IMR-90 (cell line): Measurements from ENCODE around the gene GBX2. TPM values are rescaled to one million over a fixed set of nuclear protein-coding genes. Genes with fewer than 3 reads are reported as not detected.

Source experiments
- ATAC-seq: fragments of 200-7000 bp; cut with Tn5 transposase; 2 replicates; pipeline ENCODE4 v1.9.1; 2020; ENCODE audit warnings: low read depth, mild to moderate bottlenecking, moderate library complexity
- BruUV-seq: library from RNA; stranded (reverse); fragments of 400-500 nt; replicated peaks from 2 replicates; lab custom pipeline; 2021; lab: Mats Ljungman, UMichigan
- CTCF ChIA-PET: fragments of 300-600 bp; formaldehyde crosslinking; extraction: SDS; loops from one replicate; lab custom pipeline; 2021; ENCODE audit warnings: antibody characterized with exemption; lab: Yijun Ruan, JAX
- POLR2A ChIA-PET: fragments of 300-600 bp; sonication (Branson Sonifier 250); formaldehyde crosslinking; loops from one replicate; lab custom pipeline; 2022; ENCODE audit warnings: antibody characterized with exemption; ENCODE audit not compliant: unreplicated experiment; lab: Charles Lee
- DNase-seq: peaks from one replicate; pipeline ENCODE4 v3.0.0; 2013
- H2AFZ ChIP-seq: replicated peaks from 2 replicates; pipeline ENCODE3; 2013; ENCODE audit warnings: low read length, mild to moderate bottlenecking; ENCODE audit not compliant: poor library complexity
- H2AK5ac ChIP-seq: 2 replicates; pipeline ENCODE4 v1.6.1; 2013; ENCODE audit warnings: low read depth, low read length, inconsistent platforms
- H2AK9ac ChIP-seq: replicated peaks from 2 replicates; pipeline ENCODE3; 2013; ENCODE audit warnings: mild to moderate bottlenecking, low read depth, low read length, moderate library complexity; ENCODE audit not compliant: poor library complexity
- H2BK120ac ChIP-seq: 2 replicates; pipeline ENCODE4 v1.6.1; 2013; ENCODE audit warnings: low read depth, low read length, inconsistent platforms
- H2BK15ac ChIP-seq: 3 replicates; pipeline ENCODE4 v1.6.1; 2013; ENCODE audit warnings: low read depth, low read length, inconsistent platforms
- H2BK20ac ChIP-seq: 2 replicates; pipeline ENCODE4 v1.6.1; 2013; ENCODE audit warnings: low read depth, mild to moderate bottlenecking, inconsistent platforms, low read length, moderate library complexity
- H2BK5ac ChIP-seq: 2 replicates; pipeline ENCODE4 v1.6.1; 2013; ENCODE audit warnings: mild to moderate bottlenecking, low read depth, low read length, inconsistent platforms; ENCODE audit not compliant: poor library complexity, severe bottlenecking
- H3K14ac ChIP-seq: replicated peaks from 2 replicates; pipeline ENCODE4 v1.6.1; 2013; ENCODE audit warnings: low read depth, low read length, inconsistent platforms
- H3K18ac ChIP-seq: 2 replicates; pipeline ENCODE4 v1.6.1; 2013; ENCODE audit warnings: low read depth, low read length, control low read depth
- H3K23ac ChIP-seq: 2 replicates; pipeline ENCODE4 v1.6.1; 2013; ENCODE audit warnings: low read depth, low read length, inconsistent platforms
- H3K27ac ChIP-seq: 2 replicates; pipeline ENCODE4 v1.5.1; 2013; ENCODE audit warnings: mild to moderate bottlenecking, control low read depth, low read length; ENCODE audit not compliant: insufficient read depth
- H3K27me3 ChIP-seq: 2 replicates; pipeline ENCODE4 v1.6.1; 2013; ENCODE audit warnings: low read length; ENCODE audit not compliant: control insufficient read depth, insufficient read depth
- H3K36me3 ChIP-seq: 2 replicates; pipeline ENCODE4 v1.6.1; 2013; ENCODE audit warnings: low read length, mixed read lengths; ENCODE audit not compliant: control insufficient read depth, insufficient read depth
- H3K4ac ChIP-seq: 2 replicates; pipeline ENCODE4 v1.6.1; 2013; ENCODE audit warnings: low read depth, low read length, inconsistent platforms
- H3K4me1 ChIP-seq: 2 replicates; pipeline ENCODE4 v1.6.1; 2013; ENCODE audit warnings: low read length, mixed read lengths; ENCODE audit not compliant: control insufficient read depth, insufficient read depth
- H3K4me2 ChIP-seq: 2 replicates; pipeline ENCODE4 v1.6.1; 2013; ENCODE audit warnings: low read depth, mild to moderate bottlenecking, control low read depth, low read length, moderate library complexity
- H3K4me3 ChIP-seq: 2 replicates; pipeline ENCODE4 v1.5.1; 2013; ENCODE audit warnings: low read depth, mild to moderate bottlenecking, control low read depth, low read length, moderate library complexity; ENCODE audit not compliant: insufficient read depth
- H3K56ac ChIP-seq: 2 replicates; pipeline ENCODE4 v1.6.1; 2013; ENCODE audit warnings: low read length, inconsistent platforms; ENCODE audit not compliant: insufficient read depth; ENCODE audit errors: extremely low read depth
- H3K79me1 ChIP-seq, 2 experiments: 2 replicates each; pipeline ENCODE4 v1.6.1; 2013; ENCODE audit warnings: low read length in 2 of 2, inconsistent platforms in 1 of 2, low read depth in 1 of 2
- H3K9ac ChIP-seq: 2 replicates; pipeline ENCODE4 v1.6.1; 2013; ENCODE audit warnings: low read depth, low read length, control low read depth
- H3K9me1 ChIP-seq: 2 replicates; pipeline ENCODE4 v1.6.1; 2013; ENCODE audit warnings: low read length, inconsistent platforms; ENCODE audit not compliant: insufficient read depth
- H3K9me3 ChIP-seq: 2 replicates; pipeline ENCODE4 v1.6.1; 2013; ENCODE audit warnings: low read length; ENCODE audit not compliant: control insufficient read depth, insufficient read depth
- H4K20me1 ChIP-seq: 2 replicates; pipeline ENCODE4 v1.6.1; 2013; ENCODE audit warnings: low read length, inconsistent platforms; ENCODE audit not compliant: insufficient read depth
- H4K5ac ChIP-seq: 2 replicates; pipeline ENCODE4 v1.6.1; 2013; ENCODE audit warnings: mild to moderate bottlenecking, low read depth, low read length, control low read depth
- H4K8ac ChIP-seq, 2 experiments: 2 replicates each; pipeline ENCODE4 v1.6.1; 2013; ENCODE audit warnings: low read depth in 2 of 2, low read length in 2 of 2, control low read depth in 1 of 2, inconsistent platforms in 1 of 2
- H4K91ac ChIP-seq: 2 replicates; pipeline ENCODE4 v1.6.1; 2013; ENCODE audit warnings: low read depth, low read length, inconsistent platforms; ENCODE audit not compliant: insufficient read depth
- MXI1 ChIP-seq: IDR thresholded peaks from 2 replicates; pipeline ENCODE4 v1.6.1; 2012; ENCODE audit warnings: low read depth, mild to moderate bottlenecking, low read length, moderate library complexity, borderline replicate concordance
- RCOR1 ChIP-seq: IDR thresholded peaks from 2 replicates; pipeline ENCODE4 v1.6.1; 2012; ENCODE audit warnings: mild to moderate bottlenecking, low read length, improper control_type of control experiment; ENCODE audit not compliant: insufficient replicate concordance
- WGBS, 2 experiments: methylation state at CpG; one replicate each; pipeline versions ENCODE4 v1.1.5 to v1.1.7; 2013; ENCODE audit warnings: missing lambda C conversion rate in 2 of 2; ENCODE audit not compliant: insufficient read length in 1 of 2; ENCODE audit errors: extremely low coverage in 2 of 2; 5-methylcytosine and 5-hydroxymethylcytosine counted together
- dilution Hi-C: fragments of 300-500 bp; cut with HindIII; formaldehyde crosslinking; loops from one replicate; pipeline ENCODE4 v1.14.3; 2018; ENCODE audit warnings: low sequenced_read_pairs; ENCODE audit not compliant: unreplicated experiment
- in situ Hi-C: fragments of 300-500 bp; cut with MboI; formaldehyde crosslinking; loops from 3 replicates; pipeline ENCODE4 v1.14.3; 2019; ENCODE audit warnings: low sequenced_read_pairs, inconsistent platforms, mixed read lengths
- intact Hi-C: fragments of 100-400 bp; cut with micrococcal nuclease; formaldehyde crosslinking; loops from 2 replicates; pipeline ENCODE4 v1.10.0; 2022
- polyA plus RNA-seq, 3 experiments: library from polyadenylated mRNA; depleted of rRNA; stranded (reverse); fragments of >200 nt; gene quantifications; 2 replicates each; pipeline ENCODE4 v1.2.3, GENCODE V29; 2012; ENCODE audit warnings: low replicate concordance in 1 of 3
- total RNA-seq: library from RNA; depleted of rRNA; stranded (reverse); fragments of >200 nt; gene quantifications from 2 replicates; pipeline ENCODE4 v1.2.3, GENCODE V29; 2012

Gene GBX2
- total and polyA plus RNA-seq, 2 of the 4 experiments (the other 2 are of a cell fraction), result 0.10 TPM; not detected in 1

DNA sequence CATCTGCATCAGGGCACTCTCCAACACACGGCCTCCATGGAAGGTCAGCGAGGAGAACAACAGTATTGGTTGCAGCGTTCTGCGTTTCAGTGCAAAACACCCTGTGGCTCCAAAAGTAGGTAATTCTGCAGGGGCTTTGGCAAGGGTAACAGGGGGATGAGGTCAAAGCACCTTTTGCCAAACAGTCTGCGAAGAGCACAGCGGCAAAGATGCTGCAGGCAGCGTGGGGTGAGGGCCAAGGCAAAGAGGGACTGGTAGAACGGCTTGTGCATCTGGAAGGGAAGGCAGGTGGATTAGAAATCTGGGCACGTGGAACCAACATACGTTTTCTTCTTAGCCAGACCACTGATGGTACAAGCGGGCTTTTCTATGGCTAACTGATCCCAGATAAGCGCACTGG, 26.6 kb upstream of the GBX2 start:
- H3K9me3 ChIP-seq, result no peaks in the 10 kb centered on the region
- H4K91ac ChIP-seq, result no peak overlapping the region
- no peak overlapping the region for H4K5ac ChIP-seq
- H2BK120ac ChIP-seq, result no peak overlapping the region
- dilution Hi-C loops (loop anchor here (25.0 kb wide), 1 partner anchor 407 kb away; no protein-coding TSS in a partner anchor), in situ Hi-C loops (no loop called here), intact Hi-C loops (no loop called here)
- no peak overlapping the region for H3K9ac ChIP-seq
- no peak overlapping the region for H2BK20ac ChIP-seq
- no peak for TF ChIP-seq MXI1
- TF ChIP-seq RCOR1, result no peak
- no peak overlapping the region for H3K56ac ChIP-seq
- no peak overlapping the region for H3K4me3 ChIP-seq
- no peak overlapping the region for H3K27ac ChIP-seq
- H3K14ac ChIP-seq, result no peak overlapping the region
- H2BK5ac ChIP-seq, result no peak overlapping the region
- POLR2A ChIA-PET, result no interaction called here
- no peak overlapping the region for H3K4me2 ChIP-seq
- H3K18ac ChIP-seq, result no peak overlapping the region
- no peaks in the 10 kb centered on the region for H3K36me3 ChIP-seq
- H3K9me1 ChIP-seq, result no peaks in the 10 kb centered on the region
- WGBS, 2 experiments, result 93% methylated on average over 6 of the region's 12 CpGs; no CpG with 5 or more reads in 1 of the 2 experiments
- ATAC-seq (no peak), DNase-seq (no peak)
- no peak overlapping the region for H2AK5ac ChIP-seq
- no peaks in the 10 kb centered on the region for H3K4me1 ChIP-seq
- no peaks in the 10 kb centered on the region for H4K20me1 ChIP-seq
- H2AFZ ChIP-seq, result no peak overlapping the region
- no TSS peak for BruUV-seq
- no peak overlapping the region for H2BK15ac ChIP-seq
- no peak overlapping the region for H3K23ac ChIP-seq
- H4K8ac ChIP-seq, result no peak overlapping the region
- no peak overlapping the region for H3K4ac ChIP-seq
- no peak overlapping the region for H2AK9ac ChIP-seq
- CTCF ChIA-PET, result interaction anchor here (1.1 kb wide), 1 partner anchor 14 kb away, joined by 4 read pairs; no protein-coding TSS in a partner anchor
- peaks cover 16% of the 10 kb centered on the region for H3K27me3 ChIP-seq
- H3K79me1 ChIP-seq, result no peaks in the 10 kb centered on the region
